HG03095 (cell line): ENCODE results near the gene SGK1.

Experiments used
- ATAC-seq: cut with Tn5 transposase; IDR thresholded peaks from one replicate; pipeline ENCODE4 v1.9.1; 2021; ENCODE audit warnings: moderate library complexity; ENCODE audit not compliant: unreplicated experiment

The SGK1 gene

GRCh38 chr6:134317471-134318131 is at the start of gene SGK1:
SGK1 (minus strand) TSS chr6:134318112; CDS start chr6:134317460, 652 bp downstream.
- no peak for ATAC-seq

GRCh38 chr6:134363323-134364039 is 45.6 kb upstream of the SGK1 start:
- ATAC-seq: no peak

GRCh38 chr6:134361011-134361410 is 43.1 kb upstream of the SGK1 start:
- no peak for ATAC-seq

- ATAC-seq: no peak
Observed at GRCh38 chr6:134359302-134359701, 41.4 kb upstream of the SGK1 start.

GRCh38 chr6:134358320-134358719 is 40.4 kb upstream of the SGK1 start:
- no peak for ATAC-seq

GRCh38 chr6:134357022-134357487 is 39.1 kb upstream of the SGK1 start:
- no peak for ATAC-seq

GRCh38 chr6:134356405-134356804 is 38.5 kb upstream of the SGK1 start:
- ATAC-seq: no peak

GRCh38 chr6:134352786-134353480 is 35.0 kb upstream of the SGK1 start:
- no peak for ATAC-seq

- no peak for ATAC-seq
Observed at GRCh38 chr6:134351615-134352474, 33.9 kb upstream of the SGK1 start.

- ATAC-seq: no peak
Observed at GRCh38 chr6:134347885-134348805, 30.2 kb upstream of the SGK1 start.

GRCh38 chr6:134346932-134347545 is 29.1 kb upstream of the SGK1 start:
- ATAC-seq: no peak

- no peak for ATAC-seq
Observed at GRCh38 chr6:134345789-134346188, 27.9 kb upstream of the SGK1 start.

GRCh38 chr6:134343066-134343465 is 25.2 kb upstream of the SGK1 start:
- ATAC-seq: no peak

GRCh38 chr6:134341999-134342567 is 24.2 kb upstream of the SGK1 start:
- ATAC-seq: no peak

GRCh38 chr6:134340179-134340975 is 22.5 kb upstream of the SGK1 start:
- no peak for ATAC-seq

GRCh38 chr6:134339216-134339615 is 21.3 kb upstream of the SGK1 start:
- ATAC-seq: no peak

- no peak for ATAC-seq
Observed at GRCh38 chr6:134331256-134331655, 13.3 kb upstream of the SGK1 start.

GRCh38 chr6:134330555-134330954 is 12.6 kb upstream of the SGK1 start:
- ATAC-seq: no peak
